AG04450 (cell line): ENCODE data around the gene PRPS1. TPM values are rescaled to one million over a fixed set of nuclear protein-coding genes. Genes with fewer than 3 reads are reported as not detected.
"Not testable (repeated sequence)": the region's sequence is repeated elsewhere in the genome, so short reads cannot be mapped to it uniquely, and the experiment has no call there.

Experiments used
- CTCF ChIA-PET: fragments of 300-600, 350-600 bp; formaldehyde crosslinking; extraction: SDS; loops from one replicate; lab custom pipeline; 2022; ENCODE audit warnings: antibody characterized with exemption, inconsistent platforms; lab: Charles Lee
- POLR2A ChIA-PET: fragments of 350-600 bp; formaldehyde crosslinking; extraction: SDS; loops from one replicate; lab custom pipeline; 2021; ENCODE audit warnings: antibody characterized with exemption, inconsistent platforms; lab: Yijun Ruan, JAX
- DNase-seq: peaks from one replicate; pipeline ENCODE4 v3.0.0-alpha.2; 2011; ENCODE audit warnings: low read depth, low spot score
- H3K27ac ChIP-seq: one replicate; pipeline ENCODE4 v1.5.1; 2012; ENCODE audit warnings: low read depth, low read length, control low read depth
- H3K27me3 ChIP-seq: one replicate; pipeline ENCODE4 v1.6.0; 2012; ENCODE audit warnings: low read length; ENCODE audit not compliant: control insufficient read depth, insufficient read depth
- H3K4me3 ChIP-seq: 2 replicates; pipeline ENCODE4 v1.5.1; 2011; ENCODE audit warnings: mild to moderate bottlenecking, low read depth, low read length, control low read depth
- H3K9me3 ChIP-seq: 2 replicates; pipeline ENCODE4 v1.5.1; 2012; ENCODE audit warnings: low read length; ENCODE audit not compliant: control insufficient read depth, insufficient read depth
- CTCF ChIP-seq: IDR thresholded peaks from 2 replicates; pipeline ENCODE4 v1.5.1; 2011; ENCODE audit warnings: low read depth, low read length, control low read depth, inconsistent platforms
- polyA plus RNA-seq: library from polyadenylated mRNA; depleted of rRNA; stranded (reverse); fragments of >200 nt; gene quantifications from 2 replicates; pipeline ENCODE4 v1.2.3, GENCODE V29; 2011

PRPS1 gene
- polyA plus RNA-seq, 1 experiment, result 67.9 TPM

DNA sequence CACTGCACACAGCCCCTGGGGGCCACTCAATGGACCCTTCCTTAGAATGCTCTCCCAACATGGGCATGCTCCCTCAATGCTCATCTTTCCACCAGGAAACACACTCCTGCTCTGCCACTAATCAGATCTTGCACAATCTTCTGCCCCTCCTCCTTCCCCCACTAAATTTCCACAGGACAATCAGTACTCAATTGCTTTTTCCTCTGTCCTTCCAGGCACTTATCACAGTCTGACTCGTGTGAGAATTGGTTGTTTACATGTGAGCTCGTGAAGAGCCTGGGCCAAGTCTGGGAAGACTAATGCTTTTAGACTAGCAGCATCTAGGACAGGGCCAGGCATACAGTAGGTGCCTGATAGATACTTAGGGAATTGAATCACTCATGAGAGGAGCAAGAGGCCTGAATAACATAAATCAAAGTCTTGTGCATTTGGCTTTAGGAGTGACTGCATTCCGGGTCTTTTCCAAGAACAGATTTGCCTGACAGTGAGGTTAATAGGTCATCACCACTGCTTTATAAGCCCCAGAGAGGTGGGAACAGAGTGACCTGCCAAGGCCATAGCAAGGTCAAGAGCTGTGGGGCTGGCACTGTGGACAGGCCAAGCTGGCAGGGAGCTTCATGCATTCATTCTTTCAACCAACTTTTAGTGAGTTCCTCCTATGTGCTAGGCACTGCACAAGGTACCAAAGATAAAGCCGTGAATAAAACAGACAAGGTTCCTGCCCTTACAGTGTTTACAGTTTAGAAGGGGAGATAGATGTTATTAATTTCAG lies 55.0 kb downstream of the PRPS1 start:
- POLR2A ChIA-PET, result no interaction called here
- TF ChIP-seq CTCF, result no peak
- Histone ChIP-seq H3K4me3 (no peak overlapping the region), H3K9me3 (no peaks in the 10 kb centered on the region), H3K27me3 (no peaks in the 10 kb centered on the region), H3K27ac (no peak overlapping the region)
- CTCF ChIA-PET, result interaction anchor here (1.1 kb wide), 1 partner anchor 35 kb away, joined by 3 read pairs; no protein-coding TSS in a partner anchor
- DNase-seq, result no peak

DNA sequence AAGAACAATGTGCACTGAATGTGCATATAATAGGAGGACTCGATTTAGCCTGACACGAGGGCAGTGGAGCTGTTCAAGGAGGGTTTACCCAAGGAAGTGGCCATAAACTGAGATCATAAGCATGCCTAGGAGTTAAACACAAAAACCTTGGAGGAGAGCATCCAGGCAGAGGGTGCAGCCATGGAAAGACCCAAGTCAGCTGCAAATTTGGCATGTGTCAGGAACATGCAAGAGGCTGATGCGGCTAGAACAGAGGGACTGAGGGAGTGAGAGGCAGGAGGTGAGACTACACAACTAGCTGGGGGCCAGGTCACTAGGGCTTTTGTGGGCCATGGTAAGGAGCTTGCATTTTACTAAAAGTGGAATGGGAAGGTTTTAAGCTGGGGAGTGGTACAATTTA lies 55.6 kb downstream of the PRPS1 start:
- Histone ChIP-seq H3K4me3 (no peak overlapping the region), H3K27me3 (no peaks in the 10 kb centered on the region), H3K9me3 (no peaks in the 10 kb centered on the region), H3K27ac (no peak overlapping the region)
- ChIA-PET POLR2A (no interaction called here), CTCF (interaction anchor here (0.6 to 1.1 kb wide), 2 partner anchors 24 to 34 kb away, joined by 3 read pairs; no protein-coding TSS in a partner anchor)
- no peak for DNase-seq
- TF ChIP-seq CTCF, result no peak

- TF ChIP-seq CTCF, result no peak
- DNase-seq, result no peak
- Histone ChIP-seq H3K27ac (no peak overlapping the region), H3K4me3 (no peak overlapping the region), H3K27me3 (no peaks in the 10 kb centered on the region), H3K9me3 (no peaks in the 10 kb centered on the region)
- CTCF ChIA-PET, result no interaction called here
- POLR2A ChIA-PET, result no interaction called here
These were observed 56.7 kb downstream of the PRPS1 start for GRCh38 chrX:107684956-107685385.

DNA sequence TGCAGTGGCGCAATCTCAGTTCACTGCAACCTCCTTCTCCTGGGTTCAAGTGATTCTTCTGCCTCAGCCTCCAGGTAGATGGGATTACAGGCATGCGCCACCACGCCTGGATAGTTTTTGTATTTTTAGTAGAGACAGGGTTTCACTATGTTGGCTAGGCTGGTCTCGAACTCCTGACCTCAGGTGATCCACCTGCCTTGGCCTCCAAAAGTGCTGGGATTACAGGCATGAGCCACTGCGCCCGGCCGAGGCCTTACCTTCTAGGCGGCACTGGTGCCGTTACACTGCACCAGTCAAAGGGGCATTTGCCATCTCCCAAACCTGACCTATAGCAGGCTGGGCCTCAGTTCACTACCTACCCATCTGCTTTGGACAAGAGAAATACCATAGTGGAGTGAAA lies 57.3 kb downstream of the PRPS1 start:
- DNase-seq, H3K9me3 ChIP-seq, H3K4me3 ChIP-seq, H3K27ac ChIP-seq, POLR2A ChIA-PET, H3K27me3 ChIP-seq, CTCF ChIA-PET: not testable (repeated sequence)

GRCh38 chrX:107686026-107686425 lies 57.7 kb downstream of the PRPS1 start:
- DNase-seq, result no peak
- ChIA-PET POLR2A (no interaction called here), CTCF (interaction anchor here (1.5 kb wide), 1 partner anchor 14 kb away, joined by 4 read pairs; no protein-coding TSS in a partner anchor)
- Histone ChIP-seq H3K27me3 (no peaks in the 10 kb centered on the region), H3K4me3 (no peak overlapping the region), H3K9me3 (no peaks in the 10 kb centered on the region), H3K27ac (no peak overlapping the region)
- TF ChIP-seq CTCF, result no peak
